A673 (cell line): ENCODE data around the gene FAM32A. TPM values are rescaled to one million over a fixed set of nuclear protein-coding genes. Genes with fewer than 3 reads are reported as not detected.

Experiments
- BruUV-seq: library from RNA; stranded (reverse); fragments of 400-500 nt; replicated peaks from 2 replicates; lab custom pipeline; 2021; lab: Mats Ljungman, UMichigan
- CTCF ChIA-PET: fragments of 300-600 bp; sonication (Branson Sonifier 250); formaldehyde crosslinking; loops from one replicate; lab custom pipeline; 2022; ENCODE audit warnings: antibody characterized with exemption; lab: Charles Lee
- POLR2A ChIA-PET: fragments of 300-600 bp; sonication (Branson Sonifier 250); formaldehyde crosslinking; loops from one replicate; lab custom pipeline; 2022; ENCODE audit warnings: antibody characterized with exemption; ENCODE audit not compliant: low non-redundant PET; lab: Charles Lee
- DNase-seq: peaks from one replicate; pipeline ENCODE4 v3.0.0-alpha.2; 2015; ENCODE audit warnings: low spot score
- H3K27ac ChIP-seq: fragments of 200-600 bp; sonication (generic); 2 replicates; pipeline ENCODE4 v1.5.1; 2016; ENCODE audit warnings: mixed run types, low read depth, mild to moderate bottlenecking, mixed read lengths, antibody characterized with exemption, low read length; ENCODE audit not compliant: poor library complexity, severe bottlenecking
- H3K27me3 ChIP-seq: fragments of 200-600 bp; sonication (generic); replicated peaks from 2 replicates; pipeline ENCODE4 v1.6.1; 2017; ENCODE audit warnings: mixed run types, low read depth, mild to moderate bottlenecking, mixed read lengths, antibody characterized with exemption, low read length; ENCODE audit not compliant: insufficient read depth, poor library complexity
- H3K36me3 ChIP-seq: fragments of 200-600 bp; sonication (generic); 2 replicates; pipeline ENCODE4 v1.6.1; 2016; ENCODE audit warnings: mixed run types, mild to moderate bottlenecking, mixed read lengths, antibody characterized with exemption, low read length; ENCODE audit not compliant: insufficient read depth, poor library complexity, severe bottlenecking
- H3K4me1 ChIP-seq: fragments of 200-600 bp; sonication (generic); 2 replicates; pipeline ENCODE4 v1.6.1; 2017; ENCODE audit warnings: mixed run types, mild to moderate bottlenecking, mixed read lengths, antibody characterized with exemption, low read length; ENCODE audit not compliant: insufficient read depth, poor library complexity, severe bottlenecking
- H3K4me3 ChIP-seq: fragments of 200-600 bp; sonication (generic); 2 replicates; pipeline ENCODE4 v1.5.1; 2016; ENCODE audit warnings: low read depth, mixed run types, mild to moderate bottlenecking, mixed read lengths, low read length; ENCODE audit not compliant: poor library complexity, severe bottlenecking
- H3K9me3 ChIP-seq: fragments of 200-600 bp; sonication (generic); 2 replicates; pipeline ENCODE4 v1.6.1; 2016; ENCODE audit warnings: mixed run types, low read depth, mild to moderate bottlenecking, mixed read lengths, antibody characterized with exemption, low read length; ENCODE audit not compliant: poor library complexity, severe bottlenecking
- EZH2 ChIP-seq: fragments of 200-600 bp; sonication (generic); IDR thresholded peaks from 2 replicates; pipeline ENCODE4 v1.6.1; 2017; ENCODE audit warnings: borderline replicate concordance, low read depth, mild to moderate bottlenecking, mixed read lengths, antibody characterized with exemption, low read length; ENCODE audit not compliant: poor library complexity, severe bottlenecking
- intact Hi-C: fragments of 100-400 bp; cut with micrococcal nuclease; formaldehyde crosslinking; loops from one replicate; pipeline ENCODE4 v1.10.0; 2022; ENCODE audit not compliant: unreplicated experiment
- total RNA-seq: library from RNA; stranded (reverse); gene quantifications from 2 replicates; pipeline ENCODE4 v1.2.3, GENCODE V29; 2021
- TF ChIP-seq, protein P1 (sequence below): fragments of 300-800, 200-600 bp; sonication (generic); conservative IDR thresholded peaks from 2 replicates; pipeline ENCODE4 v1.5.1; 2017; ENCODE audit warnings: low read depth, mild to moderate bottlenecking, antibody characterized with exemption, low read length, moderate library complexity, mixed read lengths

FAM32A gene
- total RNA-seq, 1 experiment from 2014 or later, result 93.2 TPM

- H3K27me3 ChIP-seq, result no peaks in the 10 kb centered on the region
- BruUV-seq, result no TSS peak
- H3K9me3 ChIP-seq, result peaks cover 7% of the 10 kb centered on the region
- no peak overlapping the region for H3K27ac ChIP-seq
- no peak for TF ChIP-seq EZH2
- TF ChIP-seq, protein P1, sequence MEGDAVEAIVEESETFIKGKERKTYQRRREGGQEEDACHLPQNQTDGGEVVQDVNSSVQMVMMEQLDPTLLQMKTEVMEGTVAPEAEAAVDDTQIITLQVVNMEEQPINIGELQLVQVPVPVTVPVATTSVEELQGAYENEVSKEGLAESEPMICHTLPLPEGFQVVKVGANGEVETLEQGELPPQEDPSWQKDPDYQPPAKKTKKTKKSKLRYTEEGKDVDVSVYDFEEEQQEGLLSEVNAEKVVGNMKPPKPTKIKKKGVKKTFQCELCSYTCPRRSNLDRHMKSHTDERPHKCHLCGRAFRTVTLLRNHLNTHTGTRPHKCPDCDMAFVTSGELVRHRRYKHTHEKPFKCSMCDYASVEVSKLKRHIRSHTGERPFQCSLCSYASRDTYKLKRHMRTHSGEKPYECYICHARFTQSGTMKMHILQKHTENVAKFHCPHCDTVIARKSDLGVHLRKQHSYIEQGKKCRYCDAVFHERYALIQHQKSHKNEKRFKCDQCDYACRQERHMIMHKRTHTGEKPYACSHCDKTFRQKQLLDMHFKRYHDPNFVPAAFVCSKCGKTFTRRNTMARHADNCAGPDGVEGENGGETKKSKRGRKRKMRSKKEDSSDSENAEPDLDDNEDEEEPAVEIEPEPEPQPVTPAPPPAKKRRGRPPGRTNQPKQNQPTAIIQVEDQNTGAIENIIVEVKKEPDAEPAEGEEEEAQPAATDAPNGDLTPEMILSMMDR, result no peak
- H3K4me1 ChIP-seq, result no peaks in the 10 kb centered on the region
- no peak overlapping the region for H3K4me3 ChIP-seq
- ChIA-PET POLR2A (no interaction called here), CTCF (no interaction called here)
- peaks cover 33% of the 10 kb centered on the region for H3K36me3 ChIP-seq
- intact Hi-C loops, result no loop called here
- DNase-seq, result no peak
These were observed 41.0 kb downstream of the FAM32A start for GRCh38 chr19:16226184-16226591.

- ChIA-PET CTCF (no interaction called here), POLR2A (interaction anchor here (0.6 kb wide), 1 partner anchor 19 kb away, joined by 3 read pairs; no protein-coding TSS in a partner anchor)
- H3K4me1 ChIP-seq, result no peaks in the 10 kb centered on the region
- intact Hi-C loops, result no loop called here
- peaks cover 24% of the 10 kb centered on the region for H3K36me3 ChIP-seq
- DNase-seq, result no peak
- H3K9me3 ChIP-seq, result no peaks in the 10 kb centered on the region
- no peak overlapping the region for H3K4me3 ChIP-seq
- BruUV-seq, result no TSS peak
- TF ChIP-seq, protein P1, result no peak
- TF ChIP-seq EZH2, result no peak
- no peak overlapping the region for H3K27ac ChIP-seq
- no peaks in the 10 kb centered on the region for H3K27me3 ChIP-seq
These were observed 41.9 kb downstream of the FAM32A start for GRCh38 chr19:16226878-16227836.

- no peak for DNase-seq
- intact Hi-C loops, result no loop called here
- H3K4me1 ChIP-seq, result no peaks in the 10 kb centered on the region
- TF ChIP-seq, protein P1, result no peak
- no peak for TF ChIP-seq EZH2
- no peaks in the 10 kb centered on the region for H3K27me3 ChIP-seq
- no peak overlapping the region for H3K4me3 ChIP-seq
- BruUV-seq, result no TSS peak
- H3K36me3 ChIP-seq, result peaks cover 22% of the 10 kb centered on the region
- ChIA-PET POLR2A (interaction anchor here (0.6 kb wide), 1 partner anchor 20 kb away, joined by 3 read pairs; no protein-coding TSS in a partner anchor), CTCF (no interaction called here)
- no peaks in the 10 kb centered on the region for H3K9me3 ChIP-seq
- no peak overlapping the region for H3K27ac ChIP-seq
These were observed 42.8 kb downstream of the FAM32A start for GRCh38 chr19:16227837-16228636.
